Erythroblast (primary cell): Measurements from ENCODE around the gene PSMB11.

Experiments
- GATA1 ChIP-seq: IDR thresholded peaks from 2 replicates; pipeline ENCODE4 v1.6.1; 2011; ENCODE audit warnings: low read depth, mild to moderate bottlenecking, control low read depth, low read length, moderate library complexity
- POLR2A ChIP-seq: IDR thresholded peaks from 2 replicates; pipeline ENCODE4 v1.6.1; 2011; ENCODE audit warnings: mild to moderate bottlenecking, low read length

DNA sequence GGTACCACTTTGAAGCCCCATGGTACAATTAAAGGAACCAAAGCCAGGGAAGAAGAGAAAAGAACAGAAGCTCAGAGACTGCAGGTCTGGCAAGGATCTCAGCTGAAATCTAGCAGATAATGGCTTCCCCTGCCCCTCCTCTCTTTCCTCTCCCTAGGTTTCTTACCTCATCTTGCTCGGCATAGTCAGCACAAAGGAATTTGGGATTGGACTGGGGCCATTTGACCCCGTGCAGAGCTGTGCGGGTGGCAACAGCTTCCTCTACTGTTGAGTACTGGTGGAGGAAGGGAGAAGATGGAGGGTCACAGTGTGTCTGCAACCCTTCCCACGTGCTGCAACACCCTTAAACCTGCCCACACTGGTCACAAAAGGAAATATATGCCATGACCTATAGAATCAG, 20.0 kb downstream of the PSMB11 start:
- TF ChIP-seq POLR2A = no peak
- no peak for TF ChIP-seq GATA1
